Activated naive CD8-positive, alpha-beta T cell (primary cell): ENCODE results near the gene ABLIM2.
A peak's percentile ranks its signal among the peaks of the same experiment; 100 is the strongest.

Source experiments
- H3K27ac Mint-ChIP-seq: one replicate; pipeline ENCODE4 v1.8.0; 2021; ENCODE audit warnings: mixed read lengths
- H3K27me3 Mint-ChIP-seq: one replicate; pipeline ENCODE4 v1.8.0; 2021; ENCODE audit warnings: mixed read lengths
- H3K36me3 Mint-ChIP-seq: one replicate; pipeline ENCODE4 v1.8.0; 2021; ENCODE audit warnings: mixed read lengths
- H3K4me1 Mint-ChIP-seq: one replicate; pipeline ENCODE4 v1.8.0; 2021; ENCODE audit warnings: low read depth, mixed read lengths
- H3K4me3 Mint-ChIP-seq: one replicate; pipeline ENCODE4 v1.8.0; 2021; ENCODE audit warnings: mild to moderate bottlenecking, mixed read lengths
- H3K9me3 Mint-ChIP-seq: one replicate; pipeline ENCODE4 v1.8.0; 2021; ENCODE audit warnings: low read depth, mixed read lengths

Gene ABLIM2

GRCh38 chr4:8198206-8198905, 39.7 kb upstream of the ABLIM2 start:
- Mint-ChIP-seq H3K9me3 (no peaks in the 10 kb centered on the region), H3K36me3 (no peaks in the 10 kb centered on the region), H3K27me3 (no peaks in the 10 kb centered on the region), H3K27ac (peak overlapping the region; percentile 29), H3K4me3 (peak overlapping the region; percentile 77), H3K4me1 (peaks cover 37% of the 10 kb centered on the region)

DNA sequence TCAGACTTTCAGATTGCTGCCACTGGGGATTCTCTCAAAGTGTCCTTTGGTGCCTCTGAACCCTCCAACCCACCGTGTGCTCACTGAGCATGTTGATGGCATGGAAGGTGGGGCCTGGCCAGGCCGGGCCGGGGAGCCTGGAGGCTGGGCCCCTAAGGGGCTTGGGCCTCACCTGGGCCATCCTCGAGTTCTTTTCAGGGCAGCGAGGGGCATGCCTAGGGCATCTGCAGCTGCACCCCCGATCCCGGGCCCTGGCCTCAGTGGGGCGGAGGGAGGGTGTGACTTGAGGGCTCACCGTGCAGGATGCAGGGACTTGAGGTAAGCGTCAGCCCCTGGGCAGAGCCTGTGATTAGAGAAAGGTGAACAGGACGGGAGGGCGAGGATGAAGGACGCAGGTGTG, 38.9 kb upstream of the ABLIM2 start:
- Mint-ChIP-seq H3K36me3 (no peaks in the 10 kb centered on the region), H3K4me3 (peak overlapping the region; percentile 46), H3K27ac (no peak overlapping the region), H3K9me3 (no peaks in the 10 kb centered on the region), H3K4me1 (peaks cover 43% of the 10 kb centered on the region), H3K27me3 (no peaks in the 10 kb centered on the region)

- Mint-ChIP-seq H3K27me3 (no peaks in the 10 kb centered on the region), H3K9me3 (no peaks in the 10 kb centered on the region), H3K36me3 (no peaks in the 10 kb centered on the region), H3K4me1 (peaks cover 34% of the 10 kb centered on the region), H3K4me3 (no peak overlapping the region), H3K27ac (no peak overlapping the region)
Measured at GRCh38 chr4:8195841-8196458, 37.3 kb upstream of the ABLIM2 start.

GRCh38 chr4:8195431-8195830, 36.8 kb upstream of the ABLIM2 start:
- Mint-ChIP-seq H3K4me3 (no peak overlapping the region), H3K27ac (no peak overlapping the region), H3K4me1 (peaks cover 30% of the 10 kb centered on the region), H3K27me3 (no peaks in the 10 kb centered on the region), H3K9me3 (no peaks in the 10 kb centered on the region), H3K36me3 (no peaks in the 10 kb centered on the region)

GRCh38 chr4:8194306-8195242, 36.0 kb upstream of the ABLIM2 start:
- no peak overlapping the region for H3K4me3 Mint-ChIP-seq
- H3K27ac Mint-ChIP-seq: no peak overlapping the region
- peaks cover 22% of the 10 kb centered on the region for H3K4me1 Mint-ChIP-seq
- H3K27me3 Mint-ChIP-seq: no peaks in the 10 kb centered on the region
- H3K36me3 Mint-ChIP-seq: no peaks in the 10 kb centered on the region
- H3K9me3 Mint-ChIP-seq: no peaks in the 10 kb centered on the region

GRCh38 chr4:8192748-8193738, 34.4 kb upstream of the ABLIM2 start:
- Mint-ChIP-seq H3K27ac (no peak overlapping the region), H3K9me3 (no peaks in the 10 kb centered on the region), H3K4me1 (peaks cover 9% of the 10 kb centered on the region), H3K36me3 (no peaks in the 10 kb centered on the region), H3K27me3 (no peaks in the 10 kb centered on the region), H3K4me3 (no peak overlapping the region)

GRCh38 chr4:8191136-8191747, 32.6 kb upstream of the ABLIM2 start:
- H3K36me3 Mint-ChIP-seq: no peaks in the 10 kb centered on the region
- H3K27me3 Mint-ChIP-seq: no peaks in the 10 kb centered on the region
- H3K4me3 Mint-ChIP-seq: no peak overlapping the region
- H3K27ac Mint-ChIP-seq: no peak overlapping the region
- H3K4me1 Mint-ChIP-seq: peaks cover 8% of the 10 kb centered on the region
- H3K9me3 Mint-ChIP-seq: no peaks in the 10 kb centered on the region

DNA sequence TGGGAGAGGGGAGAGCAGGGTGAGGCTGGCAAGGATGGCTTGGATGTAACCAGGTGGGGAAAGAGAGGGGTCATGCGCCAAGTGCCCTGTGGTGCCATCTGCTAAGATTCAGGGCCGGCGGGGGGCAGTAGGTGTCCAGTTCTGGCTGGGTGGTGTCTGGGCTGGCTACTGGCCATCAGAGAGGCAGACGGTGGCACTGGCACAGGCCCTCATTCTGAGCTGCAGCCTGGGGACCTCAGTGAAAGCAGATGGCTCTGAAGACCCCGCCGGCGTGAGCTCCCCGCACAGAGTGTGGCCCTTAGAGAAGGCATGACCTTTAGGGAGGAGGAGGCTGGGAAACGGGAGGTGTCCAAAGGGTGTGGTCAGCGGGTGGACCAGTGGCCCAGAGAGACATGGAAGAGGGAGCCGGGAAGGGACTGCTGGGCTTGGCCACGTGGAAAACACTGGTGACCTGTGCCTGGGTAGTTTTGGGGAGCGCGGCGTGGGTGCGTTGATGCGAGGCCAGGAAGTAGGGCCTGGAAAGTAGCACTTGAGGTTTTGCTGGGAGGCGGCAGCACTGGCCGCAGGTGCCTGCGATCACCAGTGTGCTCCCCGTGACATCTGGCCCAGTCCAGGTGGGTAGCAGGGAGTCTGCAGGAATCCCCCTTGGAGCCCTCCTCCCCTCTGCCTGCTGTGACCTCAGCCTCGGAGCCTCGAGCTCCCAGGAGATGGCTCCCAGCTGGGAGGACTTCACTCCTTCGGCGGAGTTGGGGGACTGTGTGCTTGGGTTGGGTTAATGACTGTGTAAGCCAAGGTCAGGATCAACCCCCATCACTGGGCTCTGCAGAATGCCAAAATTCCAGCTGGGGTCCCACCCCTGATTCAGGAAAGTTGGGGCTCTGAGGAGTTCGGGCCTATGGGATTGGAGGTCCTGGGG, 31.2 kb upstream of the ABLIM2 start:
- Mint-ChIP-seq H3K27me3 (no peaks in the 10 kb centered on the region), H3K9me3 (no peaks in the 10 kb centered on the region), H3K4me1 (peaks cover 8% of the 10 kb centered on the region), H3K36me3 (no peaks in the 10 kb centered on the region), H3K27ac (no peak overlapping the region), H3K4me3 (no peak overlapping the region)

GRCh38 chr4:8188743-8189550, 30.3 kb upstream of the ABLIM2 start:
- Mint-ChIP-seq H3K4me3 (no peak overlapping the region), H3K27me3 (no peaks in the 10 kb centered on the region), H3K36me3 (no peaks in the 10 kb centered on the region), H3K27ac (no peak overlapping the region), H3K4me1 (peaks cover 8% of the 10 kb centered on the region), H3K9me3 (no peaks in the 10 kb centered on the region)

- Mint-ChIP-seq H3K9me3 (no peaks in the 10 kb centered on the region), H3K27me3 (no peaks in the 10 kb centered on the region), H3K4me3 (no peak overlapping the region), H3K27ac (no peak overlapping the region), H3K4me1 (peaks cover 5% of the 10 kb centered on the region), H3K36me3 (no peaks in the 10 kb centered on the region)
Measured at GRCh38 chr4:8188085-8188484, 29.5 kb upstream of the ABLIM2 start.

DNA sequence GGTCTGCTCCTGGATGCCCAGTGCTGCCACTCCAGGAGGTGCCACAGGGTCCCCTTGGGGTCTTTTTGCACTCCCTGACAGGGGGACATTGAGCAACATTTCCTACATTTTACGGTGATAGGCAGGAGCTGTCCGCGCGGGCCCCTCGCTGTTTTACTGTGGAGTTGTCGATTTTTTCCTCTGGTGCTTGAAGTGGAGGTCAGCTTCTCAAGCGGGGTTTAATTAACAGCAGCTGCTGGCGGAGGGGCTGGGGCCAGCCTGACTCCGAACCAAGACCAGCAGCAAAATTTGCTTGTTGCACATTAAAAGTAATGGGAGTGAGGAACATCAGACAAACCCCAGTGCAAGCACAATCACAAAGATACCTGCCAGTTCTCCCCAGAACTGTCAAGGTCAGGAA, 27.3 kb upstream of the ABLIM2 start:
- Mint-ChIP-seq H3K9me3 (no peaks in the 10 kb centered on the region), H3K4me3 (no peak overlapping the region), H3K27me3 (no peaks in the 10 kb centered on the region), H3K36me3 (no peaks in the 10 kb centered on the region), H3K27ac (no peak overlapping the region), H3K4me1 (no peaks in the 10 kb centered on the region)

DNA sequence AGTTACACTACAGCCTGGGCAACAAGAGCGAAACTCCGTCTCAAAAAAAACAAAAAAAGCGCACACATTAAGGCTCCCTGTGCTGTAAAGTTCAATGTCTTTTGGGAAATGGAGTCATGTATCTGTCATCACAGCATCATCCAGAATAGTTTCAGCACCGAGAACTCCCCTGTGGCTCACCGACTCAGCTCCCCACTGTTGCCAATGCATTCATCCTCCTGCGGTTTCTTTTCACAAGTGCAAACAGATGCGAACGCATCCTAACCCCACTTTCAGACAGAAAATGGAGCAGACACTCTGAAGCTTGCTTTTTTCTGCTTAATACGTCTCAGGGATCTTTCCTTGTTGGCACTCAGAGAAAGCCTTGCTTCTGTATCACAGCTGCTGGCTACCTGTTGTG, 26.7 kb upstream of the ABLIM2 start:
- Mint-ChIP-seq H3K27ac (no peak overlapping the region), H3K4me3 (no peak overlapping the region), H3K9me3 (no peaks in the 10 kb centered on the region), H3K27me3 (no peaks in the 10 kb centered on the region), H3K4me1 (no peaks in the 10 kb centered on the region), H3K36me3 (no peaks in the 10 kb centered on the region)

DNA sequence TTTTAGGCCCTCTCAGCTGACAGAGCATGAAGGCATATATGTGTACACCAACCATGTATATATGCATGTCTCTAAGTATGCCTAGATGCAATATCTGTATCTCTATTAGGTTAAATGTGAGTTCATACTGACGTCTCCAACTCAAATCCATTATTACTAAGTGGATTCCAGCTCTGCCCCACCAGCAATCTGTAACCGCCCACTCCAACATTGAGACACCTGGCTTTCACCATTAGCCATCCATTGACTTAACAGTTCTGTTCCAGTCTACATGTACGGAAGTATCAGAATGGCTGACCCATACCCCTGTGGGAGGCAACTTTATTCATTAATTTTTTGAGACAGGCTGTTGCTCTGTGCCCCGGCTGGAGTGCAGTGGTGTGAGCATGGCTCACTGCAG, 25.4 kb upstream of the ABLIM2 start:
- H3K27me3 Mint-ChIP-seq: no peaks in the 10 kb centered on the region
- no peak overlapping the region for H3K4me3 Mint-ChIP-seq
- no peaks in the 10 kb centered on the region for H3K4me1 Mint-ChIP-seq
- no peaks in the 10 kb centered on the region for H3K36me3 Mint-ChIP-seq
- no peak overlapping the region for H3K27ac Mint-ChIP-seq
- H3K9me3 Mint-ChIP-seq: no peaks in the 10 kb centered on the region
